Anterior cingulate cortex (tissue), 58 donors: ENCODE results near the gene LMNA.
"Not testable (repeated sequence)": the region's sequence is repeated elsewhere in the genome, so short reads cannot be mapped to it uniquely, and the experiment has no call there.

ENCODE experiments used
- DNase-seq, 58 donors: peaks; one replicate each; lab custom pipeline; 2025; lab: John Stamatoyannopoulos, UW

Gene LMNA

GRCh38 chr1:156114101-156114918, at the start of gene LMNA:
TSS of gene LMNA (plus strand) at chr1:156114711. CDS start at chr1:156114919, 208 bp downstream.
- peak in 55 of 58 donors; percentile 29 to 93 (median 76) for DNase-seq

GRCh38 chr1:156065212-156065611, 49.3 kb upstream of the LMNA start:
- peak in 3 of 58 donors; percentile 2 to 64 (median 44) for DNase-seq

GRCh38 chr1:156065871-156066270, 48.6 kb upstream of the LMNA start:
- DNase-seq, result no peak

- DNase-seq, result no peak
These were observed 47.2 kb upstream of the LMNA start for GRCh38 chr1:156067262-156067661.

- DNase-seq, result no peak
These were observed 44.7 kb upstream of the LMNA start for GRCh38 chr1:156069490-156070455.

GRCh38 chr1:156070548-156070947, 44.0 kb upstream of the LMNA start:
- DNase-seq, result peak in 1 of 58 donors; percentile 13

GRCh38 chr1:156071332-156071816, 43.1 kb upstream of the LMNA start:
- DNase-seq, result not testable (repeated sequence)

- DNase-seq, result no peak
These were observed 42.3 kb upstream of the LMNA start for GRCh38 chr1:156072251-156072650.

GRCh38 chr1:156073110-156073687, 41.3 kb upstream of the LMNA start:
- DNase-seq, result no peak

GRCh38 chr1:156073740-156074139, 40.8 kb upstream of the LMNA start:
- no peak for DNase-seq

- DNase-seq, result no peak
These were observed 39.9 kb upstream of the LMNA start for GRCh38 chr1:156074661-156075060.

GRCh38 chr1:156075162-156075561, 39.3 kb upstream of the LMNA start:
- DNase-seq, result no peak

GRCh38 chr1:156075775-156076204, 38.7 kb upstream of the LMNA start:
- no peak for DNase-seq

- peak in 4 of 58 donors; percentile 8 to 10 (median 9) for DNase-seq
These were observed 37.7 kb upstream of the LMNA start for GRCh38 chr1:156076609-156077429.

- no peak for DNase-seq
These were observed 37.1 kb upstream of the LMNA start for GRCh38 chr1:156077430-156077760.

- no peak for DNase-seq
These were observed 35.8 kb upstream of the LMNA start for GRCh38 chr1:156078728-156079127.

- DNase-seq, result no peak
These were observed 34.7 kb upstream of the LMNA start for GRCh38 chr1:156079762-156080161.

- DNase-seq, result no peak
These were observed 34.2 kb upstream of the LMNA start for GRCh38 chr1:156080241-156080862.

- DNase-seq, result no peak
These were observed 33.7 kb upstream of the LMNA start for GRCh38 chr1:156080863-156081179.
